Heart right ventricle (tissue), 16 donors: ENCODE results near the gene SLC2A13. TPM values are rescaled to one million over a fixed set of nuclear protein-coding genes. Genes with fewer than 3 reads are reported as not detected.
"Not testable (repeated sequence)": the region's sequence is repeated elsewhere in the genome, so short reads cannot be mapped to it uniquely, and the experiment has no call there.

Experiments used
- ATAC-seq, 8 donors: fragments of 200-7000 bp; cut with Tn5 transposase; one replicate each; pipeline ENCODE4 v1.9.1; 2020; ENCODE audit warnings: mild to moderate bottlenecking in 8 of 8, moderate library complexity in 8 of 8, moderate number of reproducible peaks in 1 of 8
- DNase-seq, 2 donors: peaks; one replicate each; pipeline ENCODE4 v3.0.0-alpha.2; 2020
- H3K27ac ChIP-seq, 10 donors: fragments of 200-600 bp; sonication (generic) in 2 of 10; one replicate each; pipeline versions ENCODE4 v1.5.0 to v1.8.0; 2020 to 2022; ENCODE audit warnings: mild to moderate bottlenecking in 3 of 10
- H3K27me3 ChIP-seq, 7 donors: fragments of 200-600 bp; one replicate each; pipeline ENCODE4 v1.8.0; 2021 to 2022; ENCODE audit warnings: mild to moderate bottlenecking in 2 of 7
- H3K36me3 ChIP-seq, 9 donors: fragments of 200-600 bp; sonication (generic) in 1 of 9; one replicate each; pipeline versions ENCODE4 v1.5.0 to v1.8.0; 2020 to 2022; ENCODE audit warnings: mild to moderate bottlenecking in 2 of 9
- H3K4me1 ChIP-seq, 9 donors: fragments of 200-600 bp; sonication (generic) in 1 of 9; one replicate each; pipeline versions ENCODE4 v1.5.0 to v1.8.0; 2020 to 2022; ENCODE audit warnings: mild to moderate bottlenecking in 4 of 9
- H3K4me3 ChIP-seq, 10 donors: fragments of 200-600 bp; sonication (generic) in 2 of 10; one replicate each; pipeline versions ENCODE4 v1.5.0 to v1.8.0; 2020 to 2022; ENCODE audit warnings: mild to moderate bottlenecking in 7 of 10, moderate library complexity in 2 of 10
- H3K9me3 ChIP-seq, 11 donors: fragments of 200-600 bp in 10 of 11; sonication (generic) in 2 of 11; one replicate each; pipeline versions ENCODE4 v1.5.0 to v1.8.0; 2013 to 2022; ENCODE audit warnings: mild to moderate bottlenecking in 2 of 11, control low read depth in 1 of 11, moderate library complexity in 1 of 11
- CTCF ChIP-seq, 9 donors: fragments of 200-600 bp; sonication (generic) in 2 of 9; IDR thresholded peaks; one replicate each; pipeline versions ENCODE4 v1.5.0 to v1.8.0; 2021 to 2022; ENCODE audit warnings: antibody characterized with exemption in 9 of 9, mild to moderate bottlenecking in 5 of 9, moderate library complexity in 1 of 9
- WGBS, 2 donors: extraction: QIAGEN DNeasy Blood & Tissue Kit; methylation state at CpG; one replicate each; pipeline ENCODE4 v1.1.7; 2013; ENCODE audit warnings: inconsistent platforms in 1 of 2; 5-methylcytosine and 5-hydroxymethylcytosine counted together
- intact Hi-C, 10 donors: fragments of 100-400 bp; cut with DNase I; formaldehyde crosslinking; loops; one replicate each; pipeline versions ENCODE4 v1.11.1 to v1.14.2; 2022
- polyA plus RNA-seq, 2 donors: library from polyadenylated mRNA; stranded (reverse); fragments of 200-250 nt; gene quantifications; one replicate each; pipeline ENCODE4 v1.2.3, GENCODE V29; 2013
- total RNA-seq, 10 donors: library from RNA; stranded (reverse); fragmentation: NEBNext Ultra II Directional in 3 of 10; extraction: Animal tissue kit (Norgen Biotek cat#: 25700) in 3 of 10; gene quantifications; one replicate each; pipeline versions ENCODE4 v1.2.1 to v1.2.4, GENCODE V29; 2021 to 2023
- donor health status: Arrhythmogenic right ventricular cardiomyopathy.
- donor health status: ischemic (EF 13 %, LVEDD 7.1; RV severe dilation, severe dysfunction).
- donor health status: healthy with polysubstance abuse.
- donor health status: DM: no; HTN: yes; CAD: no.
- donor health status: DM: no; HTN: no; CAD: no.
- donor health status: ischemic (EF 25% LVEDD 6.9; RV normal size, moderate dysfunction).
- donor health status: ischemic (EF 25% LVEDD 5.7; RV mildly dilated, moderate dysfunction).
- donor health status: healthy.
- donor health status: DM: yes; HTN: yes; CAD: no.
- donor health status: Ischemic cardiomyopathy.
- donor health status: ischemic (EF 35%, LVEDD 5.7; RV mildly dilated, moderate dysfunction).
- donor health status: nonischemic (EF 11% LVEDD 7.7; RV severe dilation, severe dysfunction).
- donor health status: DM: yes; HTN: yes; CAD: no.
- donor health status: PGD.
- donor health status: ischemic (EF 29% LVEDD 5.4; RV normal size, mild dysfunction).
- donor health status: nonischemic (EF 23%, LVEDD 6.1; RV moderate dilation, normal function).

SLC2A13 gene
- total and polyA plus RNA-seq, 12 donors: 2.6 to 14.2 (median 9.8) TPM

GRCh38 chr12:39763890-39764169 is 342.1 kb downstream of the SLC2A13 start:
- WGBS, 2 donors: 98 to 100% methylated on average over 2 of the region's 2 CpGs
- no peak for TF ChIP-seq CTCF (IDR thresholded peaks at IDR 0.05)
- intact Hi-C loops: loop anchor here in 9 of 10 donors (2.0 to 10.0 kb wide), 8 partner anchors 225 to 351 kb away; partner anchors contain the start of gene SLC2A13 (in 6 of the 9)
- Histone ChIP-seq H3K4me3 (no peak overlapping the region), H3K27ac (no peak overlapping the region), H3K4me1 (peaks cover 0 to 5% (median 0%) of the 10 kb centered on the region in 9 donors), H3K9me3 (peaks cover 0 to 10% (median 0%) of the 10 kb centered on the region in 11 donors), H3K36me3 (peaks cover 0 to 27% (median 0%) of the 10 kb centered on the region in 9 donors), H3K27me3 (no peaks in the 10 kb centered on the region)
- ATAC-seq (no peak), DNase-seq (no peak)

GRCh38 chr12:39763071-39763889 is 342.6 kb downstream of the SLC2A13 start:
- ATAC-seq (no peak), DNase-seq (no peak)
- WGBS, 2 donors: 93% methylated on average over 6 of the region's 6 CpGs
- intact Hi-C loops: loop anchor here in 6 of 10 donors (5.0 to 10.0 kb wide), 6 partner anchors 229 to 352 kb away; partner anchors contain the start of gene SLC2A13 (in 3 of the 6)
- H3K4me1 ChIP-seq: peaks cover 0 to 5% (median 0%) of the 10 kb centered on the region in 9 donors
- no peak for TF ChIP-seq CTCF (IDR thresholded peaks at IDR 0.05)
- H3K27ac ChIP-seq: no peak overlapping the region
- peaks cover 0 to 10% (median 0%) of the 10 kb centered on the region in 11 donors for H3K9me3 ChIP-seq
- H3K4me3 ChIP-seq: no peak overlapping the region
- no peaks in the 10 kb centered on the region for H3K27me3 ChIP-seq
- H3K36me3 ChIP-seq: peaks cover 0 to 27% (median 0%) of the 10 kb centered on the region in 9 donors

DNA sequence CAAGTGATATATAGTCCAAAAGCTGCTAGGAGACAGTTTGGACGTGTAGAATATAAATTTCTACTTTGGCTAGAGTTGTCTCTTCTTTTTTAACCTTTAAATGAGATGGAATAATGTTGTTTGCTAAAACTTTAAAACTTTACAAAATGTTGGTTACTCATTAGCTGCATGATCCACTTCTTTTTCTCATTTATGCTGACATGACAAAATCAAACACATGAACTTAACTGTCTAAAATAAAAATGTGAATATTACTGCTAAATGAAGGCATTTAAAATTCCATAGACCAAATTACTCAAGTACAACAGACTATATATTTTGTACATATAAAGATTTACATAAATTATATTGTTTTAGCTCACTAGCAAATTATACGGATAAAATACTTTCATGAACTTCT is 350.4 kb downstream of the SLC2A13 start:
- Histone ChIP-seq H3K27me3 (no peaks in the 10 kb centered on the region), H3K4me3 (no peak overlapping the region), H3K9me3 (peaks cover 0 to 12% (median 0%) of the 10 kb centered on the region in 11 donors), H3K4me1 (no peaks in the 10 kb centered on the region), H3K36me3 (peaks cover 0 to 10% (median 0%) of the 10 kb centered on the region in 9 donors), H3K27ac (no peak overlapping the region)
- 92 to 93% methylated on average over 2 of the region's 2 CpGs for WGBS, 2 donors
- TF ChIP-seq CTCF (IDR thresholded peaks at IDR 0.05): no peak
- DNase-seq (no peak), ATAC-seq (no peak)
- intact Hi-C loops: no loop called here

- H3K36me3 ChIP-seq: peaks cover 0 to 10% (median 0%) of the 10 kb centered on the region in 9 donors
- DNase-seq (no peak), ATAC-seq (no peak)
- H3K27ac ChIP-seq: no peak overlapping the region
- intact Hi-C loops: no loop called here
- H3K9me3 ChIP-seq: peaks cover 0 to 23% (median 0%) of the 10 kb centered on the region in 11 donors
- 78 to 82% methylated on average over 6 of the region's 6 CpGs for WGBS, 2 donors
- no peaks in the 10 kb centered on the region for H3K27me3 ChIP-seq
- no peaks in the 10 kb centered on the region for H3K4me1 ChIP-seq
- TF ChIP-seq CTCF (IDR thresholded peaks at IDR 0.05): no peak
- no peak overlapping the region for H3K4me3 ChIP-seq
These were observed 353.3 kb downstream of the SLC2A13 start for GRCh38 chr12:39752482-39753137.

DNA sequence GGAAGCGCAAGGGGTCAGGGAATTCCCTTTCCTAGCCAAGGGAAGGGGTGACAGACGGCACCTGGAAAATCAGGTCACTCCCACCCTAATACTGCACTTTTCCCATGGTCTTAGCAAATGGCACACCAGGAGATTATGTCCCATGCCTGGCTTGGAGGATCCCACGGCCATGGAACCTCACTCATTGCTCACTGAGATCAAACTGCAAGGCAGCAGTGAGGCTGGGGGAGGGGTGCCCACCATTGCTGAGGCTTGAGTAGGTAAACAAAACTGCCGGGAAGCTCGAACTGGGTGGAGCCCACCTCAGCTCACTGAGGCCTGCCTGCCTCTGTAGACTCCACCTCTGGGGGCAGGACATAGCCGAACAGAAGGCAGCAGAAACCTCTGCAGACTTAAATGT is 359.7 kb downstream of the SLC2A13 start:
- DNase-seq, H3K27ac ChIP-seq, H3K4me1 ChIP-seq, H3K27me3 ChIP-seq, intact Hi-C loops, H3K4me3 ChIP-seq, H3K36me3 ChIP-seq, ATAC-seq: not testable (repeated sequence)
- H3K9me3 ChIP-seq: peaks cover 0 to 34% (median 0%) of the 10 kb centered on the region in 11 donors
- WGBS, 2 donors: 83 to 90% methylated on average over 6 of the region's 6 CpGs
